Kidney epithelial cell (primary cell): ENCODE data around the gene MIDN. TPM values are rescaled to one million over a fixed set of nuclear protein-coding genes. Genes with fewer than 3 reads are reported as not detected.

ENCODE experiments used
- DNase-seq: peaks from one replicate; pipeline ENCODE4 v3.0.0-alpha.2; 2010; ENCODE audit warnings: low read depth
- H3K27me3 ChIP-seq: 2 replicates; pipeline ENCODE4 v1.6.0; 2011; ENCODE audit warnings: low read length; ENCODE audit not compliant: control insufficient read depth, insufficient read depth
- H3K36me3 ChIP-seq: 2 replicates; pipeline ENCODE4 v1.5.1; 2011; ENCODE audit warnings: low read length; ENCODE audit not compliant: control insufficient read depth, insufficient read depth
- H3K4me3 ChIP-seq: 2 replicates; pipeline ENCODE4 v1.5.1; 2011; ENCODE audit warnings: low read depth, mild to moderate bottlenecking, control low read depth, low read length
- CTCF ChIP-seq: IDR thresholded peaks from 2 replicates; pipeline ENCODE4 v1.5.1; 2011; ENCODE audit warnings: mild to moderate bottlenecking, moderate library complexity, low read length, control low read depth, inconsistent platforms; ENCODE audit not compliant: insufficient read depth, poor library complexity, severe bottlenecking
- total RNA-seq: library from RNA; depleted of rRNA; stranded (reverse); fragments of >200 nt; gene quantifications from 2 replicates; pipeline ENCODE4 v1.2.3, GENCODE V29; 2015

MIDN gene
- total RNA-seq, 1 donor from 2014 or later = 69.4 TPM

- Histone ChIP-seq H3K36me3 (no peaks in the 10 kb centered on the region), H3K4me3 (no peak overlapping the region), H3K27me3 (peaks cover 36% of the 10 kb centered on the region)
- no peak for TF ChIP-seq CTCF
- DNase-seq = no peak
Observed at GRCh38 chr19:1296575-1297271, 48.3 kb downstream of the MIDN start.

GRCh38 chr19:1298235-1298634 is 49.9 kb downstream of the MIDN start:
- H3K27me3 ChIP-seq = peaks cover 39% of the 10 kb centered on the region
- no peak overlapping the region for H3K4me3 ChIP-seq
- TF ChIP-seq CTCF = no peak
- H3K36me3 ChIP-seq = no peaks in the 10 kb centered on the region
- DNase-seq = no peak

- no peak overlapping the region for H3K4me3 ChIP-seq
- peaks cover 29% of the 10 kb centered on the region for H3K27me3 ChIP-seq
- H3K36me3 ChIP-seq = no peaks in the 10 kb centered on the region
- DNase-seq = no peak
- no peak for TF ChIP-seq CTCF
Observed at GRCh38 chr19:1299801-1300200, 51.4 kb downstream of the MIDN start.

GRCh38 chr19:1300744-1301490 is 52.5 kb downstream of the MIDN start:
- no peak for TF ChIP-seq CTCF
- H3K4me3 ChIP-seq = no peak overlapping the region
- H3K36me3 ChIP-seq = no peaks in the 10 kb centered on the region
- DNase-seq = no peak
- H3K27me3 ChIP-seq = peaks cover 21% of the 10 kb centered on the region

- peaks cover 16% of the 10 kb centered on the region for H3K27me3 ChIP-seq
- no peak overlapping the region for H3K4me3 ChIP-seq
- TF ChIP-seq CTCF = no peak
- no peak for DNase-seq
- H3K36me3 ChIP-seq = no peaks in the 10 kb centered on the region
Observed at GRCh38 chr19:1302533-1303239, 54.3 kb downstream of the MIDN start.
